T-helper 1 cell (primary cell): ENCODE data around the gene OR4D11.
"Not testable (repeated sequence)": the region's sequence is repeated elsewhere in the genome, so short reads cannot be mapped to it uniquely, and the experiment has no call there.

ENCODE experiments used
- DNase-seq, 5 donors: peaks; one replicate each; pipeline ENCODE4 v3.0.0-alpha.2; 2012 to 2020
- total RNA-seq, 4 donors: gene quantifications; one replicate each; lab custom pipeline; 2026; lab: John Stamatoyannopoulos, UW

Gene OR4D11
- total RNA-seq: 0 reads per million in 4 donors

DNA sequence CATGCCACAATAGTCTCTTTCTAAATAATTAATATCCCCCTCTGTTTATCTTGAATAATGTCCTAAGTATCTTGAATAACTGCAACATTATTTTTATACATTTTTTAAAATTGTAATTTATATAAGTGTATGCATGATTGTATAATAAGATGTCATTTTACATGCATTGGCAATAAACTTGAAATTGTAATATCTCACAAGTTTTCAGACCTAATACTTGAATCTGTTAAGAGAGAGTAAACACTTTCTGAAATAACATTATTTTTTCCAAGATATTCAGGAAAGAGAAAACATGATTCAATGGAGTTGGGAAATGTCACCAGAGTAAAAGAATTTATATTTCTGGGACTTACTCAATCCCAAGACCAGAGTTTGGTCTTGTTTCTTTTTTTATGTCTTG is at the start of gene OR4D11:
Gene OR4D11, plus strand, starts transcription at position 301 of the 400 bp plus-strand sequence. Its CDS starts 0 bp downstream, at position 301.
- DNase-seq: no peak

GRCh38 chr11:59456661-59457060 is 46.7 kb upstream of the OR4D11 start, which contains the start of gene OR4D6:
Gene OR4D6, plus strand, starts transcription at chr11:59456961. Its CDS starts 0 bp downstream, at chr11:59456961.
- DNase-seq: no peak

DNA sequence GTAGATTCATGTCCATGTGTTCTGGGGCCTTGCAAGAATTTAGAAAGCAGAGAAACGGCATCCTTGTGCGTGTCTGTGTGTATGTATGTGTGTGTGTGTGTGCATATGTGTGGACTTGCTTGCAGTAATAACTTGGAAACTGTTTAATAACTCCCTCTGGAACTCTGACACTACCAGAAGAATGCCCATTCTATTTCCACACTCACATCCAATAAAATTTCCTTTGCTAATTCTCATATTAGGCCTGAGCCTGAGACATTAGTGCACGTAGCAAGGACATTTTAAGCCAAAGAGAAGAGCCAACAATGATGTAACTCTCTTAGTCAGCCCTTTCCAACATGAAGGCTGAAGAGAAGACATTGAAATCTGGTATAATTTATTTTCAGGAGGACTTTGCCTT is 43.5 kb upstream of the OR4D11 start:
- no peak for DNase-seq

DNA sequence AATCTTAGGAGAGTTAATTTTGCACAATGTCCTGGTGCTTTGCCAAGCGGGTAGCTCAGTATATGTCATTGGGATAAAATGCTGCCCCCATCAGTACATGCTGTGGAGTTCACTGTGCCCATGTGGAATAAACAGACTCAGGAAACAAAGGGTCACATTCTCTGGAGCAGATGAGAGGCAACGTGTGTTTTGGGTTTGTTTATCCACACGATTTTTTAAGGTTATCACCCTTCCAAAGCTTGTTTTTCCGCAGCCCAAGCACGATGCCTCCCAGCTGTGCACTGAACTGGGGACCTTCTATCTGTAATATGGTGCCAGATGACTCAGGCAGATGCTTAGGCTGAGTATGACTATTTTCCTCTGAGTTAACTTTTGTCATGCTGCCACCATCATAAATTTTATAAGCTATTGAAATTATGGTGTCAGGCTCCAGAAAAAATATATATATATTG is 40.2 kb upstream of the OR4D11 start:
- no peak for DNase-seq

- no peak for DNase-seq
Observed at GRCh38 chr11:59473015-59473414, 30.4 kb upstream of the OR4D11 start, which contains the start of gene OR4D10. Gene OR4D10, plus strand, starts transcription at chr11:59473315. Its CDS starts 4,115 bp downstream, at chr11:59477430.

DNA sequence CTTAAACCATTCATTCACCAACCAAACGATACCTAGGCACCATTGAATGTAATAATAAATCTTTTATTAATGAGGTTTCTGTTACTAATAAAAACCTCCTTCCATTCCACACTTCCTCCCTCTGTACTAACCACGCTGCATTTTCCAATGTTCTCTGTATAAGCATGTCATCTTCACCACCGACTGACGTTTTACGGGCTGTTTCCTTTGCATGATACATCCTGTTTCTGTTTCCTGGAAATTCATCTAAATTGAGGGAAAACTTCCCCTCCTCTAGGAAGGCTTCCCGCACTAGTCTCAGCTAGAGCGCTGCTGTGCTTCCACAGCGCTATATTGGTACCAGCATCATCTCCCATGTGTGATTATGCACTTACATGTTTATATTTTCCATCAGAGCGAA is 28.2 kb upstream of the OR4D11 start:
- DNase-seq: no peak

- DNase-seq: no peak
Observed at GRCh38 chr11:59479906-59480305, 23.5 kb upstream of the OR4D11 start.

GRCh38 chr11:59480359-59480758 is 23.0 kb upstream of the OR4D11 start:
- no peak for DNase-seq

DNA sequence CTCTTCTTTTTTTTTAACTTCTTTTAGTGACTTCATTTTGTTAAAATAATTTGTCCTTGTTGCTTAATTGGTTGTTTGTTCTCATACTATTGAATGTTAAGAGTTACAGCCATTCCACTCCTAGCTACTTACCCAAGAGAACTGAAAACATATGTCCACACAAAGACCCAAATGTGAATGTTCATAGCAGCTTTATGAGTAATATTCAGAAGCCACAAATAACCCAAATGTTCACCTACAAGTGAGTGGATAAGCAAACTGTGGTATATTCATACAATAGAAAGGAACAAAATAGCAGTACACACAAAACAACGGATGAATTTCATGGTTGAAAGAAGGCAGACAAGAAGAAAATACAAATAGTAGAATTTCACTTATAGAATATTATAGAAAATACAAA is 1.4 kb upstream of the OR4D11 start:
- no peak for DNase-seq

DNA sequence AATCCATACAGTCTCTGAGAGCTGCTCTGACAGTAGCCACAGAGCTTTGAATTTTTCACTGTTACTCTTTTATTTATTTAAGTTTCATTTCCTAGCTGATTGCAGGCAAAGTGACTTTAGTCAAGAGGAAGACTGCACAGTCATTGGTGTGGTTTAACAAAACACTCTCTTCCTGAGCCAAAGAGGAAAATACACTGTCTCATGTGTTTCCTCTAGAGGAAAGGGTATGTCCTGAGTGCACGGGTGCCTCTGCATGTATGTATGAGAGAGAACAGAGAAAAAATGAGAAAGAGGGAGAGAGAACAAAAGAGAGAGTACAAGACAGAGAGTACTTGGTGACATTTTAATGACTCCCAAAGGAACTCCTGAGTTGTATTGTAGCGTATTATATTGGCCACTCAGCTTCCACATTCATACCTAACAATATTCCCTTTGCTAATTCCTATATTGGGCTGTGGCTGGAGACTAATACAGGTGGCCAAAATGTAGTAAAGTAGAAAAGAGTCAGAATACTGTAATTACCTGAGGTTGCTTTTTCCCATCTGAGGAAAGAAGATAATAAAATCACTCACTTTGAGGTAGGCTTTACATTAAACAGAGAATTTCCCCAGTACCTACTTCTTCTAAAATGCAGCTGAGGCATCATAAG is 7.7 kb downstream of the OR4D11 start, which contains the start of gene OR4D9:
Gene OR4D9, plus strand, starts transcription at position 599 of the 649 bp plus-strand sequence. CDS start 3,374 bp downstream, outside the sequence.
- DNase-seq: peak in 1 of 5 donors; percentile 39

GRCh38 chr11:59511675-59512074 is 8.3 kb downstream of the OR4D11 start:
- DNase-seq: no peak

GRCh38 chr11:59520139-59520538 is 16.8 kb downstream of the OR4D11 start:
- DNase-seq: not testable (repeated sequence)

DNA sequence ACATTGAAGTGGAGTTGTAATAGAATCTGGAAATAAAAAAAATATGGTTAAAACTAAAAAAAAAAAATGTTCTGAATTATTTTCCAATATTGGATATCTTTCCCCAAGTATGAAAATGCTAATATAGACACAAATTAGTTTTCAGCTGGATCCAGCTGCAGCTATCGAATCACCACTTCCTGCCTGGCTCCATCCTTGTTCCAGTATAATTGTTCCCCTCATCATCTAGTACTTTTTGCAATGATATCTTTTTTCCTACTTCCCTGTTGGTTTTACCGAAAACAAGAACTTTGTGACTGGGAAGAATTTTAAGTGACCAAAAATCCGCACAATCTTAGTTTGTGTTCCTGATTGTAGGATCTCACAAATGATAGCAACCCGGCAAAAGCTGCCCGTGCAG is 17.4 kb downstream of the OR4D11 start:
- DNase-seq: no peak

- DNase-seq: no peak
Observed at GRCh38 chr11:59523541-59523940, 20.2 kb downstream of the OR4D11 start.

DNA sequence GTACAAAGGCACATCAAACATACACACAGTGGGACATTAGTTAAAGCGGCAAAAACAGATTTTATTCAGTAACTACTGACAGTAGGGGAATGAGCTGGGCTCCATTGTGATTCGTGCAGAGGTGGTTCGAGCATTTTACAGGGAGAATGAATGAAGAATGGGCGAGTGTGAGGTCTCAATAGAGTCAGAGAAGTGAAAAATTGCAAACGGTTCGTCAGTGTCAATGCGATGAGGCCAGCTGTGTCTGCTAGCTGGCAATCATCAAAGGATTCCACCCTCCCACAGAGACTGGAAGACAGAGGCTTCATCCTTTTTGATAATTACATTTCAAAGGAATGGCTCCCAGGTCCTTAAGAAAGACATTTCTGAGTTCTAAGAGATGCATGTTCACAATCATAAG is 25.3 kb downstream of the OR4D11 start:
- DNase-seq: no peak

- DNase-seq: no peak
Observed at GRCh38 chr11:59532620-59533019, 29.2 kb downstream of the OR4D11 start.

- DNase-seq: no peak
Observed at GRCh38 chr11:59534676-59535075, 31.3 kb downstream of the OR4D11 start.

GRCh38 chr11:59542142-59542810 is 38.9 kb downstream of the OR4D11 start:
- DNase-seq: no peak

- DNase-seq: not testable (repeated sequence)
Observed at GRCh38 chr11:59543713-59544112, 40.3 kb downstream of the OR4D11 start.

DNA sequence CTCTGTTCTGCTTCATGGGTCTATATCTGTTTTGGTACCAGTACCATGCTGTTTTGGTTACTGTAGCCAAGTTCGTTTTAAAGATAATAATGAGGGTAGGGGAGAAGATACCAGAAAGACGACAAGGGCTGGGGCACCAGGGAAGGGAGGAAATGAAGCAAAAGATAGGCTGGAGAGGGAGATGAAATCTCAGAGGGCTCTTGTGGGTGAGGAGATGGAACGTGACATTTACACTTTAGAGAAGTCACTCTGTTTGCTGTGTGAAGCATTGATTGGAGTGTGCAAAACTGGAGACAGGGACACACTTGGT is 41.4 kb downstream of the OR4D11 start:
- DNase-seq: no peak

GRCh38 chr11:59545179-59546020 is 42.0 kb downstream of the OR4D11 start:
- DNase-seq: peak in 1 of 5 donors; percentile 33

DNA sequence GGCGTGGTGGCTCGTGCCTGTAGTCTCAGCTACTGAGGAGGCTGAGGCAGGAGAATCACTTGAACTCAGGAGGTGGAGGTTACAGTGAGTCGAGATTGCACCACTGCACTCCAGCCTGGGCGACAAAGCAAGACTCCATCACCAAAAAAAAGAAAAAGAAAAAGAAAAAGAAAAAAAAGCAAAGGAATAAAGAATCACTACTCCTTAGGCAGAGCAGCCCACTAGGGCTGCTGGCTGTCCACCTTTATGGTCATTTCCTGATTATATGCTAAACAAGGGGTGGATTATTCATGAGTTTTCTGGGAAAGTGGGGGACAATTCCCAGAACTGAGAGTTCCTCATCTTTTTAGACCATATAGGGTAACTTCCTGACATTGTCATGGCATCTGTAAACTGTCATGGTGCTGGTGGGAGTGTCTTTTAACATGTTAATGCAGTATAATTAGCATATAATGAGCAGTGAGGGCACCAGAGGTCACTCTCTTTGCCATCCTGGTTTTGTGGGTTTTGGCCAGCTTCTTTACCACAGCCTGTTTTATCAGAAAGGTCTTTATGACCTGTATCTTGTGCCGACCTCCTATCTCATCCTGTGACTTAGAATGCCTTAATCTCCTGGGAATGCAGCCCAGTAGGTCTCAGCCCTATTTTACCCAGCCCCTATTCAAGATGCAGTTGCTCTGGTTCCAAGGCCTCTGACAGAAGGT is 44.4 kb downstream of the OR4D11 start:
- DNase-seq: not testable (repeated sequence)

DNA sequence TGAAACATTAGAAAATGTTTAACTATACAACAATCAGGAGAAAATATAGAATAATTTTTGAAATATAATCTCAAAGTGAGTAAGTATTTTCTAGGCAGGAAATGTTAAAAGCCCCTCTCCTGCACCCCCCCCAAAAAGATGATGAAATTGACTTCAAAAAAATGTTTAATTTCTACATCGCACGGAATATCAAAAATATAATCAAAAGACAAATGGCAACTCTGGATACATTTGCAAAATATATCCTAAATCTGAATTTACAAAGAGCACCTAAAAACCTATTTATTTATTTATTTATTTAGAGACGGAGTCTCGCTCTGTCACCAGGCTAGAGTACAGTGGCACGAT is 44.9 kb downstream of the OR4D11 start:
- DNase-seq: no peak
